A549 (cell line): ENCODE measurements around the gene PLCB3. TPM values are rescaled to one million over a fixed set of nuclear protein-coding genes. Genes with fewer than 3 reads are reported as not detected.
A peak's percentile ranks its signal among the peaks of the same experiment; 100 is the strongest.
"Not testable (repeated sequence)": the region's sequence is repeated elsewhere in the genome, so short reads cannot be mapped to it uniquely, and the experiment has no call there.

Experiments used
- ATAC-seq, 2 experiments: fragments of 200-7000 bp in 1 of 2; fragments of >200 bp in 1 of 2; cut with Nextera tagmentation in 1 of 2; cut with Tn5 transposase in 1 of 2; 3 replicates each; pipeline versions ENCODE4 v1.8.0 to v1.9.1; 2018 to 2020; ENCODE audit warnings: mild to moderate bottlenecking in 1 of 2, moderate library complexity in 1 of 2
- CTCF ChIA-PET: fragments of 300-600 bp; sonication (Branson Sonifier 250); formaldehyde crosslinking; extraction: SDS; loops from one replicate; lab custom pipeline; 2021; ENCODE audit warnings: antibody characterized with exemption, inconsistent platforms; lab: Yijun Ruan, JAX
- POLR2A ChIA-PET: fragments of 350-600 bp; formaldehyde crosslinking; extraction: SDS; loops from one replicate; lab custom pipeline; 2021; ENCODE audit warnings: antibody characterized with exemption, inconsistent platforms; lab: Yijun Ruan, JAX
- DNase-seq, 2 experiments: peaks; one replicate each; pipeline versions ENCODE4 v3.0.0 to v3.0.0-alpha.2; 2011 to 2016; ENCODE audit warnings: low read depth in 1 of 2, low spot score in 1 of 2
- FAIRE-seq: peaks from 2 replicates; lab custom pipeline; 2011; peaks lifted over from hg19 to GRCh38; lab: Jason Lieb, UNC
- H3K27ac ChIP-seq, 2 experiments: fragments of >200 bp; sonication (Bioruptor Twin); formaldehyde crosslinking; 3 replicates each; pipeline ENCODE4 v1.5.1; 2016 to 2017
- H3K4me1 ChIP-seq: fragments of >200 bp; sonication (Bioruptor Twin); formaldehyde crosslinking; 3 replicates; pipeline ENCODE4 v1.6.1; 2016
- H3K4me2 ChIP-seq: fragments of >200 bp; sonication (Bioruptor Twin); formaldehyde crosslinking; 3 replicates; pipeline ENCODE4 v1.6.1; 2016
- H3K4me3 ChIP-seq: fragments of >200 bp; sonication (Bioruptor Twin); formaldehyde crosslinking; 3 replicates; pipeline ENCODE4 v1.5.1; 2016
- H3K9me3 ChIP-seq: fragments of >200 bp; sonication (Bioruptor Twin); formaldehyde crosslinking; 3 replicates; pipeline ENCODE4 v1.6.1; 2016
- CBX2 ChIP-seq: fragments of 200-600 bp; sonication (generic); IDR thresholded peaks from 2 replicates; pipeline ENCODE4 v1.6.1; 2016; ENCODE audit warnings: low read depth, mild to moderate bottlenecking, borderline replicate concordance
- CEBPB ChIP-seq, 2 experiments: fragments of >200 bp in 1 of 2; sonication (Bioruptor Twin) in 1 of 2; formaldehyde crosslinking in 1 of 2; IDR thresholded peaks; 2 replicates each; pipeline ENCODE4 v1.6.1; 2012 to 2016
- CHD2 ChIP-seq: fragments of 150-350 bp; IDR thresholded peaks from 2 replicates; pipeline ENCODE4 v1.6.1; 2014; ENCODE audit warnings: low read length; ENCODE audit not compliant: partially characterized antibody
- CHD4 ChIP-seq: fragments of 200-600 bp; sonication (generic); IDR thresholded peaks from 2 replicates; pipeline ENCODE4 v1.6.1; 2016; ENCODE audit warnings: antibody characterized with exemption, mild to moderate bottlenecking, borderline replicate concordance
- FOXS1 ChIP-seq: fragments of 250-450 bp; sonication (Bioruptor Pico); IDR thresholded peaks from 2 replicates; pipeline ENCODE4 v1.5.0; 2020; ENCODE audit warnings: mild to moderate bottlenecking, moderate library complexity
- HOXA7 ChIP-seq: fragments of 250-450 bp; sonication (Bioruptor Pico); IDR thresholded peaks from 2 replicates; pipeline ENCODE4 v1.5.0; 2020; ENCODE audit warnings: mild to moderate bottlenecking, moderate library complexity
- HOXB13 ChIP-seq: fragments of 250-450 bp; sonication (Bioruptor Pico); IDR thresholded peaks from 2 replicates; pipeline ENCODE4 v1.5.0; 2020; ENCODE audit warnings: low read depth, mild to moderate bottlenecking, moderate library complexity
- JUNB ChIP-seq: fragments of >200 bp; sonication (Bioruptor Twin); formaldehyde crosslinking; IDR thresholded peaks from 2 replicates; pipeline ENCODE4 v1.6.1; 2016
- KDM1A ChIP-seq: fragments of 200-600 bp; sonication (generic); IDR thresholded peaks from 2 replicates; pipeline ENCODE4 v1.6.1; 2016; ENCODE audit warnings: low read depth, mild to moderate bottlenecking
- MAFK ChIP-seq: fragments of 450-650 bp; IDR thresholded peaks from 2 replicates; pipeline ENCODE4 v1.6.1; 2014; ENCODE audit not compliant: partially characterized antibody
- MYC ChIP-seq: IDR thresholded peaks from 2 replicates; pipeline ENCODE4 v1.6.1; 2012; ENCODE audit warnings: mild to moderate bottlenecking, inconsistent platforms, low read length, improper control_type of control experiment, borderline replicate concordance
- NFE2L2 ChIP-seq: fragments of 150-350 bp; conservative IDR thresholded peaks from 2 replicates; pipeline ENCODE4 v1.6.1; 2014; ENCODE audit warnings: low read length
- PHF8 ChIP-seq: fragments of 200-600 bp; sonication (generic); IDR thresholded peaks from 2 replicates; pipeline ENCODE4 v1.6.1; 2016; ENCODE audit warnings: low read depth, mild to moderate bottlenecking, antibody characterized with exemption, moderate library complexity, borderline replicate concordance
- RAD21 ChIP-seq, 2 experiments: fragments of >200 bp in 1 of 2; sonication (Bioruptor Twin) in 1 of 2; formaldehyde crosslinking in 1 of 2; IDR thresholded peaks in 1 of 2; conservative IDR thresholded peaks in 1 of 2; 2 replicates in 1 of 2; 3 replicates in 1 of 2; pipeline ENCODE4 v1.6.1; 2012 to 2018; ENCODE audit warnings: inconsistent platforms in 1 of 2
- SMC3 ChIP-seq: fragments of >200 bp; sonication (Bioruptor Twin); formaldehyde crosslinking; IDR thresholded peaks from 3 replicates; pipeline ENCODE4 v1.6.1; 2018; ENCODE audit warnings: inconsistent platforms
- SREBF2 ChIP-seq: fragments of 450-650 bp; IDR thresholded peaks from 2 replicates; pipeline ENCODE4 v1.6.1; 2014; ENCODE audit warnings: mild to moderate bottlenecking, moderate library complexity
- ZFP36 ChIP-seq: fragments of 450-650 bp; IDR thresholded peaks from 2 replicates; pipeline ENCODE4 v1.6.1; 2014; ENCODE audit warnings: borderline replicate concordance; ENCODE audit not compliant: partially characterized antibody
- ZSCAN20 ChIP-seq: fragments of 250-450 bp; sonication (Bioruptor Pico); IDR thresholded peaks from 2 replicates; pipeline ENCODE4 v1.8.0; 2022; ENCODE audit warnings: mild to moderate bottlenecking, moderate library complexity
- WGBS: methylation state at CpG from one replicate; pipeline ENCODE4 v1.1.6; 2017; ENCODE audit errors: missing lambda C conversion rate; 5-methylcytosine and 5-hydroxymethylcytosine counted together
- polyA plus RNA-seq, 4 experiments: library from polyadenylated mRNA; depleted of rRNA in 3 of 4; stranded (reverse); fragments of >200 nt; fragmentation: RNase III in 1 of 4; extraction: RNeasy Plus Mini Kit Qiagen cat#74134 plus additional on column Dnase treatment in 1 of 4; gene quantifications; 2 replicates in 3 of 4; 3 replicates in 1 of 4; pipeline ENCODE4 v1.2.3, GENCODE V29; 2011 to 2017
- TF ChIP-seq, protein P1 (sequence below): fragments of 200-600 bp; sonication (generic); IDR thresholded peaks from 2 replicates; pipeline ENCODE4 v1.6.1; 2016; ENCODE audit warnings: antibody characterized with exemption, mild to moderate bottlenecking, moderate library complexity
- TF ChIP-seq, protein P2 (sequence below): fragments of 250-450 bp; sonication (Bioruptor Pico); IDR thresholded peaks from 2 replicates; pipeline ENCODE4 v1.5.0; 2021; ENCODE audit warnings: mild to moderate bottlenecking, moderate library complexity, borderline replicate concordance
- TF ChIP-seq, protein P3 (sequence below): fragments of 150-350 bp; IDR thresholded peaks from 2 replicates; pipeline ENCODE4 v1.6.1; 2014; ENCODE audit warnings: low read depth, mild to moderate bottlenecking, low read length
- TF ChIP-seq, protein P4 (sequence below): fragments of >200 bp; sonication (Bioruptor Twin); formaldehyde crosslinking; IDR thresholded peaks from 2 replicates; pipeline ENCODE4 v1.6.1; 2016

Gene PLCB3
- polyA plus RNA-seq, 2 of the 4 experiments (the other 2 are of a cell fraction), result 8.8 to 21.2 TPM

DNA sequence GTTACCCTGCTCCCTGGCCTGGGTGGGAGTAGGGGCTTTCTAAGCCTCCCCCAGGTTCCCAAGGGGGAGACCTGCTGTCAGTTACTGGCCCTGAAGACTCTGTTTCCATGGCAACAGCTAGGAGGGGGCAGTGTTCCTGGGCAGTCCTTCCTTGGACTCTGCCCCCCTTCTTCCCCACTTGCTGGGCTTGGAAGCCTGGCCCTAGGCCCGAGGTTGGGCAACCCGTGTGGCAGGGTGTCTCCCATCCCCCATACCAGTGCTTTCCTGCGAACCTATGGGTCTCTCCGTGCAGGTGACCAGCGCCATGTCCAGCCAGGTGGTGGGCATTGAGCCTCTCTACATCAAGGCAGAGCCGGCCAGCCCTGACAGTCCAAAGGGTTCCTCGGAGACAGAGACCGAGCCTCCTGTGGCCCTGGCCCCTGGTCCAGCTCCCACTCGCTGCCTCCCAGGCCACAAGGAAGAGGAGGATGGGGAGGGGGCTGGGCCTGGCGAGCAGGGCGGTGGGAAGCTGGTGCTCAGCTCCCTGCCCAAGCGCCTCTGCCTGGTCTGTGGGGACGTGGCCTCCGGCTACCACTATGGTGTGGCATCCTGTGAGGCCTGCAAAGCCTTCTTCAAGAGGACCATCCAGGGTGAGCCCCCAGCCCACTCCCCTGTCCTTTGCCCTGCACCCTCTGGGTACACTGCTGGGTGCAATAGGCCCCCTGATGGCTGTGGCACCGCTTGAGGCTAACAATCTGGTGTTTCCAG is 55.7 kb downstream of the PLCB3 start:
- ATAC-seq (no peak), DNase-seq (peak; percentile 18 to 46), FAIRE-seq (no peak)
- Histone ChIP-seq H3K4me3 (peak overlapping the region; percentile 73), H3K9me3 (no peaks in the 10 kb centered on the region), H3K27ac (peak overlapping the region; percentile 85 to 94), H3K4me1 (peaks cover 20% of the 10 kb centered on the region), H3K4me2 (peak overlapping the region; percentile 99)
- 78% methylated on average over 14 of the region's 15 CpGs for WGBS
- ChIA-PET CTCF (interaction anchor here (0.7 to 20.7 kb wide), 7 partner anchors 8 to 346 kb away, joined by 3 to 996 read pairs (median 68); partner anchors contain the start of genes BAD, CCDC88B, FKBP2 and GPR137), POLR2A (interaction anchor here (1.0 to 1.2 kb wide), 2 partner anchors 25 to 48 kb away, joined by 3 read pairs; no protein-coding TSS in a partner anchor)
- TF ChIP-seq CBX2 (no peak), CEBPB (IDR thresholded peaks at IDR 0.05) (peak in 1 of 2 experiments; percentile 32; a peak in 1 of 4 replicates), ZFP36 (no peak)
- TF ChIP-seq, protein P1, sequence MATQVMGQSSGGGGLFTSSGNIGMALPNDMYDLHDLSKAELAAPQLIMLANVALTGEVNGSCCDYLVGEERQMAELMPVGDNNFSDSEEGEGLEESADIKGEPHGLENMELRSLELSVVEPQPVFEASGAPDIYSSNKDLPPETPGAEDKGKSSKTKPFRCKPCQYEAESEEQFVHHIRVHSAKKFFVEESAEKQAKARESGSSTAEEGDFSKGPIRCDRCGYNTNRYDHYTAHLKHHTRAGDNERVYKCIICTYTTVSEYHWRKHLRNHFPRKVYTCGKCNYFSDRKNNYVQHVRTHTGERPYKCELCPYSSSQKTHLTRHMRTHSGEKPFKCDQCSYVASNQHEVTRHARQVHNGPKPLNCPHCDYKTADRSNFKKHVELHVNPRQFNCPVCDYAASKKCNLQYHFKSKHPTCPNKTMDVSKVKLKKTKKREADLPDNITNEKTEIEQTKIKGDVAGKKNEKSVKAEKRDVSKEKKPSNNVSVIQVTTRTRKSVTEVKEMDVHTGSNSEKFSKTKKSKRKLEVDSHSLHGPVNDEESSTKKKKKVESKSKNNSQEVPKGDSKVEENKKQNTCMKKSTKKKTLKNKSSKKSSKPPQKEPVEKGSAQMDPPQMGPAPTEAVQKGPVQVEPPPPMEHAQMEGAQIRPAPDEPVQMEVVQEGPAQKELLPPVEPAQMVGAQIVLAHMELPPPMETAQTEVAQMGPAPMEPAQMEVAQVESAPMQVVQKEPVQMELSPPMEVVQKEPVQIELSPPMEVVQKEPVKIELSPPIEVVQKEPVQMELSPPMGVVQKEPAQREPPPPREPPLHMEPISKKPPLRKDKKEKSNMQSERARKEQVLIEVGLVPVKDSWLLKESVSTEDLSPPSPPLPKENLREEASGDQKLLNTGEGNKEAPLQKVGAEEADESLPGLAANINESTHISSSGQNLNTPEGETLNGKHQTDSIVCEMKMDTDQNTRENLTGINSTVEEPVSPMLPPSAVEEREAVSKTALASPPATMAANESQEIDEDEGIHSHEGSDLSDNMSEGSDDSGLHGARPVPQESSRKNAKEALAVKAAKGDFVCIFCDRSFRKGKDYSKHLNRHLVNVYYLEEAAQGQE, result no peak

DNA sequence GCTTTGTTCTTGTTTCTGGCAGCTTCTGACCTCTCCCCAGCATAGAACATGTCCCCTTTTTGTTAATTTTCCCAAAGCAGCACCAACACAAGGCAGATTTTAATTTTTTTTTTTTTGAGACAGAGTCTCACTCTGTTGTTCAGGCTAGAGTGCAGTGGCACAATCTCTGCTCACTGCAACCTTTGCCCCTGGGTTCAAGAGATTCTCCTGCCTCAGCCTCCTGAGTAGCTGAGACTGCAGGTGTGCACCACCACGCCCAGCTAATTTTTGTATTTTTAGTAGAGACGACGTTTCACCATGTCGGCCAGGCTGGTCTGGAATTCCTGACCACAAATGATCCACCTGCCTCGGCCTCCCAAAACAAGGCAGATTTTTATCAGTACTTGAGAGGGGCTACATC is 56.5 kb downstream of the PLCB3 start:
- H3K9me3 ChIP-seq, FAIRE-seq, H3K4me3 ChIP-seq, ATAC-seq, DNase-seq: not testable (repeated sequence)
- peak overlapping the region in 1 of 2 experiments; percentile 94; a peak in 1 of 6 replicates for H3K27ac ChIP-seq
- H3K4me2 ChIP-seq, result peak overlapping the region; percentile 99
- CTCF ChIA-PET, result interaction anchor here (0.7 to 20.7 kb wide), 5 partner anchors 7 to 345 kb away, joined by 3 to 996 read pairs (median 68); partner anchors contain the start of genes CCDC88B, FKBP2, PLCB3 and PPP1R14B
- H3K4me1 ChIP-seq, result peaks cover 20% of the 10 kb centered on the region
- WGBS, result 99% methylated on average over 5 of the region's 5 CpGs
- POLR2A ChIA-PET, result interaction anchor here (1.0 kb wide), 1 partner anchor 9 kb away, joined by 4 read pairs; no protein-coding TSS in a partner anchor

DNA sequence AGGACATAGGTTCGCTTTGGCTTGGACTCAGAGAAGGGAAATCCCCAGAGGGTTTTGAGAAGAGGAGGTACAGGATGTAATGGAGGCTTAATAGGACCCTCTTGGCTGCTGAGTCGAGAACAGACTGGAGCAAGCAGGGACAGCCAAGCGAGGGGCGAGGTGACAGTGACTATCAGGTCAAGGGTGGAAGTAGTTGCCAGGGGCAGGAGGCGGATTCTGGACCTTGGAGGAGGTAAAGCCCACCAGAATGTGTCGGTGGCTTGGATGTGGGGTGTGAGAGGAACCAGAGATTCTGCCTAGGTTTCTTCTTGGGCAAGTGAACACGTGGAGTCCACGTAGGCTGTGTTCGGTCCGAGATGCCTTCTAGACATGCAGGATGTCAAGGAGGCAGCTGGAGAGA is 61.6 kb downstream of the PLCB3 start:
- no peak for FAIRE-seq
- no peaks in the 10 kb centered on the region for H3K9me3 ChIP-seq
- no peak for DNase-seq
- ChIA-PET POLR2A (no interaction called here), CTCF (interaction anchor here (0.8 to 20.7 kb wide), 6 partner anchors 8 to 376 kb away, joined by 3 to 996 read pairs (median 14); partner anchors contain the start of genes CCDC88B, ESRRA and RPS6KA4)
- H3K4me1 ChIP-seq, result peaks cover 6% of the 10 kb centered on the region
- TF ChIP-seq MAFK, result no peak
- no peak for TF ChIP-seq SREBF2
- TF ChIP-seq, protein P2, sequence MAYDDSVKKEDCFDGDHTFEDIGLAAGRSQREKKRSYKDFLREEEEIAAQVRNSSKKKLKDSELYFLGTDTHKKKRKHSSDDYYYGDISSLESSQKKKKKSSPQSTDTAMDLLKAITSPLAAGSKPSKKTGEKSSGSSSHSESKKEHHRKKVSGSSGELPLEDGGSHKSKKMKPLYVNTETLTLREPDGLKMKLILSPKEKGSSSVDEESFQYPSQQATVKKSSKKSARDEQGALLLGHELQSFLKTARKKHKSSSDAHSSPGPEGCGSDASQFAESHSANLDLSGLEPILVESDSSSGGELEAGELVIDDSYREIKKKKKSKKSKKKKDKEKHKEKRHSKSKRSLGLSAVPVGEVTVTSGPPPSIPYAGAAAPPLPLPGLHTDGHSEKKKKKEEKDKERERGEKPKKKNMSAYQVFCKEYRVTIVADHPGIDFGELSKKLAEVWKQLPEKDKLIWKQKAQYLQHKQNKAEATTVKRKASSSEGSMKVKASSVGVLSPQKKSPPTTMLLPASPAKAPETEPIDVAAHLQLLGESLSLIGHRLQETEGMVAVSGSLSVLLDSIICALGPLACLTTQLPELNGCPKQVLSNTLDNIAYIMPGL (CRISPR knock-in tag), result no peak
- no peak for TF ChIP-seq CHD4
- no peak for TF ChIP-seq FOXS1 (CRISPR knock-in tag)
- TF ChIP-seq SMC3, result no peak
- TF ChIP-seq NFE2L2, result no peak
- no peak for TF ChIP-seq PHF8
- no peak for TF ChIP-seq JUNB
- no peak for TF ChIP-seq HOXB13 (CRISPR knock-in tag)
- no peak for TF ChIP-seq KDM1A
- no peak for TF ChIP-seq CHD2
- no peak for TF ChIP-seq RAD21 (conservative IDR thresholded peaks at IDR 0.05 in 1 of 2, IDR thresholded peaks at IDR 0.05 in 1 of 2)
- no peak for TF ChIP-seq ZFP36
- TF ChIP-seq CBX2, result no peak
- TF ChIP-seq, protein P3, sequence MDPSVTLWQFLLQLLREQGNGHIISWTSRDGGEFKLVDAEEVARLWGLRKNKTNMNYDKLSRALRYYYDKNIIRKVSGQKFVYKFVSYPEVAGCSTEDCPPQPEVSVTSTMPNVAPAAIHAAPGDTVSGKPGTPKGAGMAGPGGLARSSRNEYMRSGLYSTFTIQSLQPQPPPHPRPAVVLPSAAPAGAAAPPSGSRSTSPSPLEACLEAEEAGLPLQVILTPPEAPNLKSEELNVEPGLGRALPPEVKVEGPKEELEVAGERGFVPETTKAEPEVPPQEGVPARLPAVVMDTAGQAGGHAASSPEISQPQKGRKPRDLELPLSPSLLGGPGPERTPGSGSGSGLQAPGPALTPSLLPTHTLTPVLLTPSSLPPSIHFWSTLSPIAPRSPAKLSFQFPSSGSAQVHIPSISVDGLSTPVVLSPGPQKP, result no peak
- no peak for TF ChIP-seq MYC
- no peak for TF ChIP-seq ZSCAN20 (CRISPR knock-in tag)
- no peak for TF ChIP-seq HOXA7 (CRISPR knock-in tag)
- TF ChIP-seq, protein P4, sequence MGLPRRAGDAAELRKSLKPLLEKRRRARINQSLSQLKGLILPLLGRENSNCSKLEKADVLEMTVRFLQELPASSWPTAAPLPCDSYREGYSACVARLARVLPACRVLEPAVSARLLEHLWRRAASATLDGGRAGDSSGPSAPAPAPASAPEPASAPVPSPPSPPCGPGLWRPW, result no peak
- 90% methylated on average over 10 of the region's 10 CpGs for WGBS
- H3K4me2 ChIP-seq, result no peak overlapping the region
- no peak overlapping the region for H3K4me3 ChIP-seq
- H3K27ac ChIP-seq, result no peak overlapping the region
- no peak for ATAC-seq
